ENCODE results near the gene NBR1.

The NBR1 gene

GRCh38 chr17:43216762-43217613 lies 46.0 kb downstream of the NBR1 start:
- TF ChIP-seq SP1 (IDR thresholded peaks at IDR 0.05) = no peak
- no peak for TF ChIP-seq ARNT (IDR thresholded peaks at IDR 0.05)
- TF ChIP-seq FOXK2 (IDR thresholded peaks at IDR 0.05) = no peak
- no peak for TF ChIP-seq CTBP1 (IDR thresholded peaks at IDR 0.05; ENCODE audit: borderline replicate concordance)
- TF ChIP-seq SUZ12 (IDR thresholded peaks at IDR 0.05) = no peak
- TF ChIP-seq TARDBP (IDR thresholded peaks at IDR 0.05) = no peak
- no peak for TF ChIP-seq FOXM1 (IDR thresholded peaks at IDR 0.05; ENCODE audit: borderline replicate concordance)
- no peak for TF ChIP-seq FOXA1 (IDR thresholded peaks at IDR 0.05)
- no peak for TF ChIP-seq ELF4 (IDR thresholded peaks at IDR 0.05)
- no peak for TF ChIP-seq ZNF384 (IDR thresholded peaks at IDR 0.05)
- TF ChIP-seq BHLHE40 (IDR thresholded peaks at IDR 0.05; ENCODE audit: borderline replicate concordance) = no peak
- TF ChIP-seq HDGF (IDR thresholded peaks at IDR 0.05; ENCODE audit: borderline replicate concordance) = no peak
- no peak for TF ChIP-seq PKNOX1 (IDR thresholded peaks at IDR 0.05)
- TF ChIP-seq L3MBTL2 (conservative IDR thresholded peaks at IDR 0.05) = no peak
- DNase-seq (ENCODE audit: extremely low spot score) = no peak
- ChIA-PET CTCF (interaction anchor here (0.6 kb wide), 1 partner anchor 92 kb away, joined by 4 read pairs; no protein-coding TSS in a partner anchor), POLR2A (interaction anchor here (0.9 to 6.4 kb wide), 3 partner anchors 99 to 219 kb away, joined by 4 to 47 read pairs (median 8); partner anchors contain the start of gene RPL27)

GRCh38 chr17:43217614-43218087 lies 46.6 kb downstream of the NBR1 start:
- ChIA-PET POLR2A (interaction anchor here (3.4 to 6.4 kb wide), 2 partner anchors 99 to 150 kb away, joined by 8 to 47 read pairs; no protein-coding TSS in a partner anchor), CTCF (interaction anchor here (0.6 kb wide), 1 partner anchor 92 kb away, joined by 4 read pairs; no protein-coding TSS in a partner anchor)
- TF ChIP-seq FOXM1 (IDR thresholded peaks at IDR 0.05; ENCODE audit: borderline replicate concordance) (no peak), SP1 (IDR thresholded peaks at IDR 0.05) (no peak), PKNOX1 (IDR thresholded peaks at IDR 0.05) (no peak)
- DNase-seq (ENCODE audit: extremely low spot score) = no peak

GRCh38 chr17:43219001-43219400 lies 48.0 kb downstream of the NBR1 start:
- no peak for DNase-seq (ENCODE audit: extremely low spot score)
- POLR2A ChIA-PET = interaction anchor here (0.7 to 6.4 kb wide), 3 partner anchors 47 to 149 kb away, joined by 3 to 47 read pairs (median 3); no protein-coding TSS in a partner anchor
- TF ChIP-seq BHLHE40 (IDR thresholded peaks at IDR 0.05; ENCODE audit: borderline replicate concordance) (no peak), SP1 (IDR thresholded peaks at IDR 0.05) (no peak), CTBP1 (IDR thresholded peaks at IDR 0.05; ENCODE audit: borderline replicate concordance) (no peak), TARDBP (IDR thresholded peaks at IDR 0.05) (no peak), ARNT (IDR thresholded peaks at IDR 0.05) (no peak), PKNOX1 (IDR thresholded peaks at IDR 0.05) (no peak), NFRKB (IDR thresholded peaks at IDR 0.05) (no peak), SUZ12 (IDR thresholded peaks at IDR 0.05) (no peak), LEF1 (IDR thresholded peaks at IDR 0.05; ENCODE audit: borderline replicate concordance) (no peak), L3MBTL2 (conservative IDR thresholded peaks at IDR 0.05) (no peak), ZNF384 (IDR thresholded peaks at IDR 0.05) (no peak), ELF4 (IDR thresholded peaks at IDR 0.05) (no peak), FOXK2 (IDR thresholded peaks at IDR 0.05) (no peak), HDGF (IDR thresholded peaks at IDR 0.05; ENCODE audit: borderline replicate concordance) (no peak), FOXA1 (IDR thresholded peaks at IDR 0.05) (no peak), FOXM1 (IDR thresholded peaks at IDR 0.05; ENCODE audit: borderline replicate concordance) (no peak)
- CTCF ChIA-PET = no interaction called here

GRCh38 chr17:43219746-43220380 lies 48.8 kb downstream of the NBR1 start:
- DNase-seq (ENCODE audit: extremely low spot score) = no peak
- TF ChIP-seq ELF4 (IDR thresholded peaks at IDR 0.05) (no peak), NFRKB (IDR thresholded peaks at IDR 0.05) (no peak), TARDBP (IDR thresholded peaks at IDR 0.05) (no peak), FOXM1 (IDR thresholded peaks at IDR 0.05; ENCODE audit: borderline replicate concordance) (no peak), FOXA1 (IDR thresholded peaks at IDR 0.05) (no peak), BHLHE40 (IDR thresholded peaks at IDR 0.05; ENCODE audit: borderline replicate concordance) (no peak), CTBP1 (IDR thresholded peaks at IDR 0.05; ENCODE audit: borderline replicate concordance) (no peak), PKNOX1 (IDR thresholded peaks at IDR 0.05) (no peak), SP1 (IDR thresholded peaks at IDR 0.05) (no peak), LEF1 (IDR thresholded peaks at IDR 0.05; ENCODE audit: borderline replicate concordance) (no peak), ARNT (IDR thresholded peaks at IDR 0.05) (no peak), L3MBTL2 (conservative IDR thresholded peaks at IDR 0.05) (no peak), ZNF384 (IDR thresholded peaks at IDR 0.05) (no peak), SUZ12 (IDR thresholded peaks at IDR 0.05) (no peak), FOXK2 (IDR thresholded peaks at IDR 0.05) (no peak)
- POLR2A ChIA-PET = interaction anchor here (0.7 to 6.4 kb wide), 2 partner anchors 48 to 96 kb away, joined by 3 to 47 read pairs; no protein-coding TSS in a partner anchor
- CTCF ChIA-PET = no interaction called here

Data from HEK293T (cell line).